NB4 (cell line): ENCODE results near the gene OSBPL9.

Experiments used
- DNase-seq: peaks from one replicate; pipeline ENCODE4 v3.0.0; 2010; ENCODE audit warnings: low read depth
- H3K4me3 ChIP-seq: one replicate; pipeline ENCODE4 v1.5.1; 2011; ENCODE audit warnings: mild to moderate bottlenecking, low read depth, low read length, moderate library complexity
- MYC ChIP-seq: IDR thresholded peaks from 2 replicates; pipeline ENCODE4 v1.6.1; 2011; ENCODE audit warnings: low read depth, low read length
- POLR2A ChIP-seq: IDR thresholded peaks from 2 replicates; pipeline ENCODE4 v1.6.1; 2011; ENCODE audit warnings: mild to moderate bottlenecking; ENCODE audit not compliant: insufficient read length; ENCODE audit errors: extremely low read depth
- TF ChIP-seq, protein P1 (sequence below): IDR thresholded peaks from 2 replicates; pipeline ENCODE4 v1.6.1; 2011; ENCODE audit warnings: low read depth, low read length
- TF ChIP-seq, protein P2 (sequence below): IDR thresholded peaks from one replicate; pipeline ENCODE4 v1.5.1; 2012; ENCODE audit warnings: low read depth, low read length

The OSBPL9 gene

GRCh38 chr1:51576923-51577322, 40.0 kb upstream of the OSBPL9 start:
- H3K4me3 ChIP-seq: peak overlapping the region; percentile 35
- peak; percentile 55 for DNase-seq

GRCh38 chr1:51578383-51579109, 38.3 kb upstream of the OSBPL9 start:
- TF ChIP-seq MYC: no peak
- TF ChIP-seq POLR2A: no peak
- TF ChIP-seq, protein P1, sequence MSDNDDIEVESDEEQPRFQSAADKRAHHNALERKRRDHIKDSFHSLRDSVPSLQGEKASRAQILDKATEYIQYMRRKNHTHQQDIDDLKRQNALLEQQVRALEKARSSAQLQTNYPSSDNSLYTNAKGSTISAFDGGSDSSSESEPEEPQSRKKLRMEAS: no peak
- TF ChIP-seq, protein P2, sequence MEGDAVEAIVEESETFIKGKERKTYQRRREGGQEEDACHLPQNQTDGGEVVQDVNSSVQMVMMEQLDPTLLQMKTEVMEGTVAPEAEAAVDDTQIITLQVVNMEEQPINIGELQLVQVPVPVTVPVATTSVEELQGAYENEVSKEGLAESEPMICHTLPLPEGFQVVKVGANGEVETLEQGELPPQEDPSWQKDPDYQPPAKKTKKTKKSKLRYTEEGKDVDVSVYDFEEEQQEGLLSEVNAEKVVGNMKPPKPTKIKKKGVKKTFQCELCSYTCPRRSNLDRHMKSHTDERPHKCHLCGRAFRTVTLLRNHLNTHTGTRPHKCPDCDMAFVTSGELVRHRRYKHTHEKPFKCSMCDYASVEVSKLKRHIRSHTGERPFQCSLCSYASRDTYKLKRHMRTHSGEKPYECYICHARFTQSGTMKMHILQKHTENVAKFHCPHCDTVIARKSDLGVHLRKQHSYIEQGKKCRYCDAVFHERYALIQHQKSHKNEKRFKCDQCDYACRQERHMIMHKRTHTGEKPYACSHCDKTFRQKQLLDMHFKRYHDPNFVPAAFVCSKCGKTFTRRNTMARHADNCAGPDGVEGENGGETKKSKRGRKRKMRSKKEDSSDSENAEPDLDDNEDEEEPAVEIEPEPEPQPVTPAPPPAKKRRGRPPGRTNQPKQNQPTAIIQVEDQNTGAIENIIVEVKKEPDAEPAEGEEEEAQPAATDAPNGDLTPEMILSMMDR: no peak
- peak; percentile 68 for DNase-seq
- no peak overlapping the region for H3K4me3 ChIP-seq

More at GRCh38 chr1:51576923-51577322, 40.0 kb upstream of the OSBPL9 start:
- TF ChIP-seq, protein P1: peak; percentile 48; the same call in 1 of the 2 replicates
- no peak for TF ChIP-seq POLR2A

GRCh38 chr1:51581238-51581637, 35.7 kb upstream of the OSBPL9 start:
- DNase-seq: no peak
- TF ChIP-seq, protein P1: no peak
- TF ChIP-seq MYC (no peak), POLR2A (no peak)
- TF ChIP-seq, protein P2: no peak
- H3K4me3 ChIP-seq: no peak overlapping the region

DNA sequence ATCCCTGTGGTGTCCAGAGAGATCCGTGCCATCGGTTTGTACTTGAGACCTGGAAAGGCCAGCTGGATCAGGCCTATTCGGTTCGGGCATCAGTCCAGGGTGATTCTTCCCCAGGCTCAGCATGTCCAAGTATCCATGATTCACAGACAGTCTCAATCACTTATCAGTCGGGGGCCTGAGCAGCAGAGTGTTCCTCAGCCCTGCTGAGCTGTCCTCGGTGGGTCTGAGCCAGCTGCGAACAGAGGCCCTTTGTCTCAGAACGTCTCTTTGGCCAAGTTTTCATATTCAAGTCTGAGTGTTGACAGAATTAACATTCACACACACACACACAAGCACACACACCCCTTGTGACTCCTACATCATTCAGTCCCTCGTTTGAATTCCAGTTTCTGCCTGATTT, 33.4 kb upstream of the OSBPL9 start:
- H3K4me3 ChIP-seq: no peak overlapping the region
- no peak for DNase-seq
- TF ChIP-seq MYC: no peak
- TF ChIP-seq, protein P2: no peak
- TF ChIP-seq, protein P1: no peak

GRCh38 chr1:51584021-51584420, 32.9 kb upstream of the OSBPL9 start:
- TF ChIP-seq MYC (no peak), POLR2A (no peak)
- TF ChIP-seq, protein P1: no peak
- TF ChIP-seq, protein P2: no peak
- no peak for DNase-seq
- no peak overlapping the region for H3K4me3 ChIP-seq

- H3K4me3 ChIP-seq: no peak overlapping the region
- TF ChIP-seq POLR2A: no peak
- no peak for DNase-seq
Observed at GRCh38 chr1:51592711-51593110, 24.2 kb upstream of the OSBPL9 start.
